A549 (cell line): ENCODE results near the gene VSTM5. TPM values are rescaled to one million over a fixed set of nuclear protein-coding genes. Genes with fewer than 3 reads are reported as not detected.
A peak's percentile ranks its signal among the peaks of the same experiment; 100 is the strongest.

Experiments used
- ATAC-seq, 2 experiments: fragments of 200-7000 bp in 1 of 2; fragments of >200 bp in 1 of 2; cut with Nextera tagmentation in 1 of 2; cut with Tn5 transposase in 1 of 2; 3 replicates each; pipeline versions ENCODE4 v1.8.0 to v1.9.1; 2018 to 2020; ENCODE audit warnings: mild to moderate bottlenecking in 1 of 2, moderate library complexity in 1 of 2
- CTCF ChIA-PET: fragments of 300-600 bp; sonication (Branson Sonifier 250); formaldehyde crosslinking; extraction: SDS; loops from one replicate; lab custom pipeline; 2021; ENCODE audit warnings: antibody characterized with exemption, inconsistent platforms; lab: Yijun Ruan, JAX
- POLR2A ChIA-PET: fragments of 350-600 bp; formaldehyde crosslinking; extraction: SDS; loops from one replicate; lab custom pipeline; 2021; ENCODE audit warnings: antibody characterized with exemption, inconsistent platforms; lab: Yijun Ruan, JAX
- DNase-seq, 2 experiments: peaks; one replicate each; pipeline versions ENCODE4 v3.0.0 to v3.0.0-alpha.2; 2011 to 2016; ENCODE audit warnings: low read depth in 1 of 2, low spot score in 1 of 2
- FAIRE-seq: peaks from 2 replicates; lab custom pipeline; 2011; peaks lifted over from hg19 to GRCh38; lab: Jason Lieb, UNC
- H3K27ac ChIP-seq, 2 experiments: fragments of >200 bp; sonication (Bioruptor Twin); formaldehyde crosslinking; 3 replicates each; pipeline ENCODE4 v1.5.1; 2016 to 2017
- H3K4me1 ChIP-seq: fragments of >200 bp; sonication (Bioruptor Twin); formaldehyde crosslinking; 3 replicates; pipeline ENCODE4 v1.6.1; 2016
- H3K4me2 ChIP-seq: fragments of >200 bp; sonication (Bioruptor Twin); formaldehyde crosslinking; 3 replicates; pipeline ENCODE4 v1.6.1; 2016
- H3K4me3 ChIP-seq: fragments of >200 bp; sonication (Bioruptor Twin); formaldehyde crosslinking; 3 replicates; pipeline ENCODE4 v1.5.1; 2016
- H3K9me3 ChIP-seq: fragments of >200 bp; sonication (Bioruptor Twin); formaldehyde crosslinking; 3 replicates; pipeline ENCODE4 v1.6.1; 2016
- CEBPB ChIP-seq, 2 experiments: fragments of >200 bp in 1 of 2; sonication (Bioruptor Twin) in 1 of 2; formaldehyde crosslinking in 1 of 2; IDR thresholded peaks; 2 replicates each; pipeline ENCODE4 v1.6.1; 2012 to 2016
- CHD2 ChIP-seq: fragments of 150-350 bp; IDR thresholded peaks from 2 replicates; pipeline ENCODE4 v1.6.1; 2014; ENCODE audit warnings: low read length; ENCODE audit not compliant: partially characterized antibody
- EHMT2 ChIP-seq: fragments of 200-600 bp; sonication (generic); IDR thresholded peaks from 2 replicates; pipeline ENCODE4 v1.6.1; 2016; ENCODE audit warnings: antibody characterized with exemption, low read depth, mild to moderate bottlenecking, moderate library complexity
- ESRRA ChIP-seq: fragments of 150-350 bp; IDR thresholded peaks from 2 replicates; pipeline ENCODE4 v1.6.1; 2014; ENCODE audit warnings: mild to moderate bottlenecking, low read length, borderline replicate concordance
- FOXS1 ChIP-seq: fragments of 250-450 bp; sonication (Bioruptor Pico); IDR thresholded peaks from 2 replicates; pipeline ENCODE4 v1.5.0; 2020; ENCODE audit warnings: mild to moderate bottlenecking, moderate library complexity
- GATA3 ChIP-seq: IDR thresholded peaks from 2 replicates; pipeline ENCODE4 v1.6.1; 2012; ENCODE audit warnings: borderline replicate concordance
- HES2 ChIP-seq: fragments of >200 bp; sonication (Bioruptor Twin); formaldehyde crosslinking; IDR thresholded peaks from 2 replicates; pipeline ENCODE4 v1.6.1; 2016
- HOXB13 ChIP-seq: fragments of 250-450 bp; sonication (Bioruptor Pico); IDR thresholded peaks from 2 replicates; pipeline ENCODE4 v1.5.0; 2020; ENCODE audit warnings: low read depth, mild to moderate bottlenecking, moderate library complexity
- JUNB ChIP-seq: fragments of >200 bp; sonication (Bioruptor Twin); formaldehyde crosslinking; IDR thresholded peaks from 2 replicates; pipeline ENCODE4 v1.6.1; 2016
- KDM1A ChIP-seq: fragments of 200-600 bp; sonication (generic); IDR thresholded peaks from 2 replicates; pipeline ENCODE4 v1.6.1; 2016; ENCODE audit warnings: low read depth, mild to moderate bottlenecking
- MAZ ChIP-seq: fragments of 150-350 bp; IDR thresholded peaks from 2 replicates; pipeline ENCODE4 v1.6.1; 2014; ENCODE audit warnings: antibody characterized with exemption, low read depth, low read length, borderline replicate concordance
- PBX3 ChIP-seq: IDR thresholded peaks from 2 replicates; pipeline ENCODE4 v1.6.1; 2012
- PHF8 ChIP-seq: fragments of 200-600 bp; sonication (generic); IDR thresholded peaks from 2 replicates; pipeline ENCODE4 v1.6.1; 2016; ENCODE audit warnings: low read depth, mild to moderate bottlenecking, antibody characterized with exemption, moderate library complexity, borderline replicate concordance
- POLR2A ChIP-seq: IDR thresholded peaks from 2 replicates; pipeline ENCODE4 v1.6.1; 2012; ENCODE audit warnings: mild to moderate bottlenecking, low read length
- RARB ChIP-seq: fragments of 250-450 bp; sonication (Bioruptor Pico); IDR thresholded peaks from 2 replicates; pipeline ENCODE4 v1.8.0; 2021; ENCODE audit warnings: mild to moderate bottlenecking, moderate library complexity
- RFX5 ChIP-seq: fragments of 450-650 bp; IDR thresholded peaks from 2 replicates; pipeline ENCODE4 v1.7.1; 2014; ENCODE audit warnings: antibody characterized with exemption, mild to moderate bottlenecking, moderate library complexity
- SMC3 ChIP-seq: fragments of >200 bp; sonication (Bioruptor Twin); formaldehyde crosslinking; IDR thresholded peaks from 3 replicates; pipeline ENCODE4 v1.6.1; 2018; ENCODE audit warnings: inconsistent platforms
- ZFP36 ChIP-seq: fragments of 450-650 bp; IDR thresholded peaks from 2 replicates; pipeline ENCODE4 v1.6.1; 2014; ENCODE audit warnings: borderline replicate concordance; ENCODE audit not compliant: partially characterized antibody
- WGBS: methylation state at CpG from one replicate; pipeline ENCODE4 v1.1.6; 2017; ENCODE audit errors: missing lambda C conversion rate; 5-methylcytosine and 5-hydroxymethylcytosine counted together
- polyA plus RNA-seq, 4 experiments: library from polyadenylated mRNA; depleted of rRNA in 3 of 4; stranded (reverse); fragments of >200 nt; fragmentation: RNase III in 1 of 4; extraction: RNeasy Plus Mini Kit Qiagen cat#74134 plus additional on column Dnase treatment in 1 of 4; gene quantifications; 2 replicates in 3 of 4; 3 replicates in 1 of 4; pipeline ENCODE4 v1.2.3, GENCODE V29; 2011 to 2017
- TF ChIP-seq, protein P1 (sequence below): IDR thresholded peaks from 2 replicates; pipeline ENCODE4 v1.6.1; 2012; ENCODE audit warnings: low read depth, borderline replicate concordance

VSTM5 gene
- polyA plus RNA-seq, 2 of the 4 experiments (the other 2 are of a cell fraction): 0.04 TPM; not detected in 1

- H3K4me3 ChIP-seq: no peak overlapping the region
- CTCF ChIA-PET: interaction anchor here (0.5 to 1.3 kb wide), 4 partner anchors 10 to 611 kb away, joined by 3 read pairs; no protein-coding TSS in a partner anchor
- no peaks in the 10 kb centered on the region for H3K9me3 ChIP-seq
- no peak overlapping the region for H3K27ac ChIP-seq
- no peak for TF ChIP-seq MAZ
- TF ChIP-seq CHD2: no peak
- TF ChIP-seq, protein P1, sequence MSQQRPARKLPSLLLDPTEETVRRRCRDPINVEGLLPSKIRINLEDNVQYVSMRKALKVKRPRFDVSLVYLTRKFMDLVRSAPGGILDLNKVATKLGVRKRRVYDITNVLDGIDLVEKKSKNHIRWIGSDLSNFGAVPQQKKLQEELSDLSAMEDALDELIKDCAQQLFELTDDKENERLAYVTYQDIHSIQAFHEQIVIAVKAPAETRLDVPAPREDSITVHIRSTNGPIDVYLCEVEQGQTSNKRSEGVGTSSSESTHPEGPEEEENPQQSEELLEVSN: no peak
- TF ChIP-seq RARB (CRISPR knock-in tag): no peak
- no peak for TF ChIP-seq GATA3
- TF ChIP-seq ZFP36: no peak
- TF ChIP-seq FOXS1 (CRISPR knock-in tag): no peak
- no peak for TF ChIP-seq PBX3
- TF ChIP-seq KDM1A: no peak
- TF ChIP-seq RFX5: no peak
- no peak for TF ChIP-seq PHF8
- no peak for TF ChIP-seq JUNB
- WGBS: 63% methylated on average over 7 of the region's 8 CpGs
- POLR2A ChIA-PET: no interaction called here
- FAIRE-seq (no peak), ATAC-seq (no peak), DNase-seq (no peak)
- no peak overlapping the region for H3K4me2 ChIP-seq
- 0 out of 3 replicates have a peak, but pooled peaks cover 2% of the 10 kb centered on the region for H3K4me1 ChIP-seq
Measured at GRCh38 chr11:93845181-93846092, 5.0 kb downstream of the VSTM5 start.

- no peak for TF ChIP-seq EHMT2
- no peak for TF ChIP-seq HOXB13 (CRISPR knock-in tag)
- no peak for TF ChIP-seq ESRRA
- TF ChIP-seq SMC3: no peak
- TF ChIP-seq CEBPB (IDR thresholded peaks at IDR 0.05): no peak
- TF ChIP-seq, all 56 proteins: peak for 0
- Histone ChIP-seq H3K4me3 (no peak overlapping the region), H3K4me2 (no peak overlapping the region), H3K4me1 (no peaks in the 10 kb centered on the region), H3K9me3 (no peaks in the 10 kb centered on the region), H3K27ac (no peak overlapping the region)
- CTCF ChIA-PET: interaction anchor here (0.5 to 1.3 kb wide), 3 partner anchors 9 to 610 kb away, joined by 3 read pairs; no protein-coding TSS in a partner anchor
- no peak for ATAC-seq
- 60% methylated on average over 7 of the region's 7 CpGs for WGBS
- no peak for FAIRE-seq
- DNase-seq: no peak
- POLR2A ChIA-PET: no interaction called here
Measured at GRCh38 chr11:93844568-93844967, 5.8 kb downstream of the VSTM5 start.

- 88% methylated on average over 5 of the region's 5 CpGs for WGBS
- no peak for ATAC-seq
Measured at GRCh38 chr11:93843906-93844305, 6.5 kb downstream of the VSTM5 start.

DNA sequence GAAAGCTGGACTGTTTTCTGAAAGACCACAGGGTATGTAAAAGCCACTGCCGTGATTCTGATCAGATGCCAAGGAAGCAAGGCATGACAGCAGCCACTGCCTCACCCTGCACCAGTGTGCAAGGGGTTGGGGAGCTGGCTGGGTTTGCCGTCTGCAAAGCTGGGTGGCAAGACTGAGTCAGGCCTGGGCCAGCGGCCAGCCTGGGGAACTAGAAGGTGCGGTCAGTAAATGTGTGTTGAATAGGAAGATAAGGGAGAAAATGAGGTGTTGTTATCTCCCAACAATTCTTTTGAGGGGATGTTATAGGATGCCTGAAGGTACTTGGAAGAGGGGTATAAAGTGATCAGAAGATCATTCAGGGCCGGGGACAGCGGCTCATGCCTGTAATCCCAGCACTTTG lies 8.0 kb downstream of the VSTM5 start:
- ATAC-seq (peak; percentile 48 to 68; a peak in 5 of 6 replicates), FAIRE-seq (no peak), DNase-seq (peak in 1 of 2 experiments; percentile 24)
- Histone ChIP-seq H3K4me1 (no peaks in the 10 kb centered on the region), H3K9me3 (no peaks in the 10 kb centered on the region), H3K4me3 (no peak overlapping the region), H3K4me2 (no peak overlapping the region), H3K27ac (no peak overlapping the region)
- TF ChIP-seq HES2: no peak
- WGBS: 21% methylated on average over 6 of the region's 6 CpGs
- ChIA-PET POLR2A (no interaction called here), CTCF (no interaction called here)

More at GRCh38 chr11:93843906-93844305, 6.5 kb downstream of the VSTM5 start:
- no peak for DNase-seq
- FAIRE-seq: no peak
- Histone ChIP-seq H3K4me3 (no peak overlapping the region), H3K27ac (no peak overlapping the region), H3K9me3 (no peaks in the 10 kb centered on the region)
- POLR2A ChIA-PET: no interaction called here
- TF ChIP-seq POLR2A (no peak), SMC3 (no peak)
- TF ChIP-seq, all 56 proteins: peak for 0
- CTCF ChIA-PET: interaction anchor here (1.3 kb wide), 1 partner anchor 610 kb away, joined by 3 read pairs; no protein-coding TSS in a partner anchor
- Histone ChIP-seq H3K4me2 (no peak overlapping the region), H3K4me1 (no peaks in the 10 kb centered on the region)
